ENCODE measurements around the gene PLEKHG1.
A peak's percentile ranks its signal among the peaks of the same experiment; 100 is the strongest.

The PLEKHG1 gene

DNA sequence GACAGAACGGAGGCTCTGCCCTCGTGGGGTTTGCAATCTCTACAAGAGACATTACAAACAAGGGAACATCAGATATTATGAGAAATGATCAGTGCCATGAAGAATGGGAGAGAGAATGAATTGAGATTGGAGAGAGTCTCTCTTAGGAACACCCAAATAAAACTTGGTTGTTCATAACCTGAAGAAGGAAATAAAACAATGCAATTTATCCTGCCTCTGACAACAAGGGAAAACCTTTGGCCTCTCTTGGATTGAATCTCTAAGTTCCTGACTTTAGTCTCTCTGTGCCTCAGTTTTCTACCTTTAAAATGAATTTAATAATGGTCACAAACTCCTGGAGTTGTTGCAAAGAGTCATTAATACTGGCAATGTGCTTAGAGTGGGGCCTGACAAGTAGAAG lies 21.1 kb downstream of the PLEKHG1 start:
- DNase-seq = no peak

DNA sequence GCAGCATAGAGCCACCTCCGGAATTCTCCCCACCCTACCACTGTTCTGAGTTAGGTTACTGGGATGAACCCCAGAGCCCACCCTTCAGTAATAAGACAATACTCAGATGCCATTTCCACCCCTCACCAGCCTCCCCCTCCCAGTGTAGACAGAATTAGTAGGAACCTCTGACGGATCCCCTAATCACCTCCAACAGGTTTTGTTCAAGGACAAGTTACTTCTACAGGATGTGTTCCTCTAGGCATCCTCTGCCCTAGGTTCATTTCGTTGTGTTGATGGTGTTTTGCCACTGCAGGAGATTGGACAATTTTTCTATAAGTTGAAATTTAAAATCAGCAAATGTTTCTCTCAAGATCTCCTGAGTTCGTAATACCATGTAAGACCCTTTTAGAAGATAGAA lies 22.8 kb downstream of the PLEKHG1 start:
- no peak for DNase-seq

DNA sequence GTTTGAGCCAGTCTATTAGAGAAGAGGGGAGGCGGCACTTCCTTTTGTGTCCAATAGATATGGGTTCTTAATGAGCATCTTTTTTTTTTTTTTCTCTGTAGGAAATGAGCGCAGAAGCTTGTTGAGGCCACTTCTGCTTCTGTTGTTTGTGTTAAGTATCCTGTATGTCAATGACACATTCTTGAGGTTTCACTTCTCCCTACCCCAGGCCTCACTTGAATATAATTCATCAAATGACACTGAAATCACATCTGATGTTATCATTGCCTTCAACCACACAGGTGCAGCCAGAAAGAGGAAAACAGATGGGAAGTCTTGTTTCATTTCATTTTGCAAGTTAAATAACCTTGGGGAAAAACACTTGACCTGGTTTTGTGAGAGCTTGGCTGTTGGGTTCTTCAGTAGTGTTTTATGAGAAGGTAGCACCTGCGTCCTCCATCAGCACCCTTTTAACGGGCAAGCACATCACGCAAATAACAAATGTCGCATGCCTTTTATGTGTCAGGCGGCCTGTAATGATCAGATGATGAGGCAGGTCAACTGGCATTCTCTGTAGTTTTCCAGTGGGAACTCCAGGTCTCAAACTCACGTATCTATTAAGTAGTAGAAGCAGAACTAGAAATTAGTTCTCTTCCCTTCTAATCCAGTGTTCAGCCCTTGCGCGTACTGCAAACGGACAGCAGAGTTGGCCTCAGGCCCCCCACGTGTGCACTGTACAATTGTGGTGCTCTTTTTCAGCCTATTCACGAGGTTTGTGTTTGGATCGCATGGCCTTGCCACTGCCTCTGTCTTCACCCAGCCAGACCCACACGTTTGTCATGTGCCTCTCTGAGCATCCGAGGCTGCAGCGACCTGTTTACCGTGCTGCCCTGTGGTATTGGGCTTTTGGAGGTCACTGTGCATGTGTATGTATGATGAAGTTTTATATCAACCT lies 23.5 kb downstream of the PLEKHG1 start:
- peak; percentile 23 to 68 for DNase-seq

DNA sequence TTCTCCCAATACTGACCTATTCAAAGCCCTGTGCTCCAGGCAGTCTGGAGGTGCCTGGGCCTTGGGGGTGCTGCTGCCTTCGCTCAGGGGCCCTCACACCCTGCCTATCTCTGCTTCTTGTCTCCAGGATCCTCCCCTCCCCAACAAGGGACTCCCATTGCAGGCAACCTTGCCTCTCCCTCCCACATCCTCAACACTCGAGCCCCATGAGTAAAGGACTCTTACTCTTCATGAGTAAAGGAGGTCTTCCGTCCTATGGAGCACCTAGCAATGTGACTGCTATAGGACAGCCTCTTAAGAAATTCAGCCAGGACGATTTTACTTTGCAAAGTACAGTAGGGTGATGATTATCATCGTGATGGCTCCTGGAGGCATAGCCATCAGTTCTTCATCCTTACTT lies 24.5 kb downstream of the PLEKHG1 start:
- DNase-seq = no peak

DNA sequence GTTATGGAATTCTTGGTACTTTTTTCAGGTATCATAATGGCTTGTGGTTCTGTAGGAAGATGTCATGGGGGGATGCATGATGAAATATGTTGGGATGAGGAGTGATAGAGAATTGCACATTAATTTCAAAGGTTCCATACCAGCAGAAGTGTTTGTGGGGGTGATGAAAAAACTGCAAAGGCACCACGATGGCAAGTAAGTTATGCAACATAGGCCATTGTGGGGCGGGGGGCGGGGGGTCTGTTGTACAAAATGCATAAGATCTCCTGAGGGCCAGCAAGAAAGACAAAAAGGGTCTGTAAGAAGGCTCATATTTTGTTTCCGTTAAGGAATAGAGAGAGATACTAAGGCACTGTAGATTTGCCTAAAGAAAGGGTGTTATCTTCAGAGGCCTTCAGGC lies 26.2 kb downstream of the PLEKHG1 start:
- DNase-seq = no peak

DNA sequence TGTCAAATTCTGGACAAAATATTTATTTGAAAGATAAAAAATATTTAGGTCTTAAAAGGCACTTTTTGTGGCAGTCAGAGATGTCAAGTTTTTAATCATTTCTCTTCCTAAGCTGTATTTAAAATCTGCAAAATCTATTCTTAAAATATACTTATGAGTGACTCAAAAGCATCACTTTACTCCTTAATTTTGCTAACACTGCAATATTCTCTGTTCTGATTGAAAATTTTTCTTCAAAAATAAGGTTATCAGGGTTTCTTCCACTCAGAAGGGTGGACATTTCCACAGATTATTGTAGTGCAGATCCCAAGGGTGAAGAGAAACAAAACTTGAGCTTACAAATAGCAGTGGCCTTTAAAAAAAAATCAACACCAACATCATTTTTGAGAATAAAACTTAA lies 27.5 kb downstream of the PLEKHG1 start:
- no peak for DNase-seq

DNA sequence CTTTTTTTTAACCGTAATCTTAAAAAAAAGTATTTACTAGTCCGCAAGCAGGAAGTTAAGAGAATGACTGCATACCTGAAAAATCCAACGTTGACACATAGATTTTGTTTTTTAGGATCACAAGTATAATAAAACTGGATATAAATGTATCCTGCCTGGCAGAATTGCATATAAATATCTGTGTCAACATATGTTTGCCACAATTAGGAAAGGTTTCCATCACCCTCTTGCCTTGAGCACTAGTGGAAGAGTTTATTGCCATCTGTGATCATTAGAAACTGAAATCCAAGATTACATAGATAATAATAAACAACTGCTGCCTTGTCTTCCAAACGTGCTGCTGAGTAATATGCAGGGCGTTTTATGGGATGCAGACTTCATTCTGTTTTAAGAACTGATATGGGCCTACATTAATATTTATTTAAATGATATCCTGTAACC lies 27.9 kb downstream of the PLEKHG1 start:
- DNase-seq = no peak

DNA sequence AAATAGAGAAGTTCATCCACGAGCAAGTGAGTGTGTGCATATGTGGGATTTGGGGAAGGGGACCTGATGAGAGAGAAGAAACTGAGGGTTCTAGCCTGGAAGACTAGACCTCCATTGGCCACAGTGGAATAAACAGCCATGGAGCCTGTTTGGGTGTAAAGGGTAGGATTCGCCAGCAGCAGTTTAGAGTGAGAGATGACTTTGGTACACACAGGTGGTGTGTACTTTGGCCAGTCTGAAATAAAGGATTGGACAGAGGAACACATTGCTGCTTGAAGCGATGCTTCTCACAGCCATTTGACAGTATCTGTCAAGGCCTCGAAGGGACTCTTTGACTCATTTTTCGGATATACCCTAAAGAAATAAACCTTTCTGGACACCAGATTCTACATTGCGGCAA lies 29.2 kb downstream of the PLEKHG1 start:
- no peak for DNase-seq

DNA sequence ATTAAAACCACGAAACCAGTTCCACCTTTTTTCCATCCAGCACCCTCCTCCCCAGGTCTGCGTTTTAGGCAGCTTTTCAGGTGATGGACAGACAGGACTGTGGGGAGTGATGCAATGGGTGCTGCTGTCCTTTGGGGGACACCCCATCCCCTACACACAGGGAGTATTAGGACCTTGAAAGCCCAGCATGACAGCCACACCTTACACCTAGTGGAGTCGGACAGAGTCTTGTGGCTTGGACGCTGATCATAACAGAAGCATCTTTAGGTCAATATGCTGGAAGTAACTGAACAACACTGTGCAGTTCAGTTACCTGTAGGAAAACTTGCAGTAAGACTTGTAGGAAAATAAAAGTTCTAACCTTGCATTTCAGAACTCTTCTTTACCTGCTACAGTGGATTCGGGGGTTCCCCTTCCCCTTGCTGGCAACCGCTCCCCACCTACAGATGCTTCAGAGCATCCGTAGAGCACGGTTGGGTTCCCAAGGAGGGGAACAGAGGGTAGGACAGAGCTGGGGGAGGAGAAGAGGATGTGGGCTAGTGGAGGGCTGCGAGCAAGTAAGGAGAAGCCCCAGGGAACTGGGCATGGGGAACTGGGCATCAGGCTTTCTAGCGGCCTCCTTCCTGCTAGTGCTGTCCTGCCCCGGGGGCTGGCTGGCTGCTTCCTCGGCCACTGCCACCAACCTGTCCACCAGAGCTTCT lies 31.7 kb downstream of the PLEKHG1 start:
- peak in 1 of 2 donors; percentile 64 for DNase-seq

DNA sequence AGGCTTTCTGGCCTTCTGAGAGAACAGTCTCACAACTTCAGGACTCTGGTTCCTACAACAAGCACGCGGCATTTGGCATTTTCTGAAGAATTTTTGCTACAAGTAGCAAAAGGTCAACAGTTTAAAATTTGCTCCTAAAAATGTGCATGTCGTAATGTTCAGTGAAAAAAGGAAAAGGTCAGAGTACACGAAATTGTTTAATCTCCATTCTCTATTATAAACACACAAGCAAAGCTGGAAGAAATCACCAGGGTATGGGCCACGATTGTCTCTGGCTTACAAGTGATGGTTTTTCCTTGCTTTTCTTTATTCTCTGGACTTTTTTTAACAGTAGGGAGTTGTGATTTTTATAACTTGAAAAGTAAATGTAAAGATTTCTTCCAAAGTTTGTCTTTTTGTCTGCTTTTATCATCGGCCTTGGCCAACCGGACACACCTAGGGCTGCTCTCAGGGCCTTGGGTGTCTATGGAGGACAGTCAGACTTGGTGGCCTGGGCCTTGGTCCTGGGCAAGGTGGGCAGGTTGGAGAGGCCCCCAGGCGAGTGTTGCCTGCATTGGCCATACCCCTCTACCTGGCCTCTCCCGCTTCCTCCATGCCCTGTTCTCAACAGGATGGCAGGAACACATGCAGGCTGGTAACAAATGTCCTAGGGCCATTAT lies 32.4 kb downstream of the PLEKHG1 start:
- DNase-seq = no peak

DNA sequence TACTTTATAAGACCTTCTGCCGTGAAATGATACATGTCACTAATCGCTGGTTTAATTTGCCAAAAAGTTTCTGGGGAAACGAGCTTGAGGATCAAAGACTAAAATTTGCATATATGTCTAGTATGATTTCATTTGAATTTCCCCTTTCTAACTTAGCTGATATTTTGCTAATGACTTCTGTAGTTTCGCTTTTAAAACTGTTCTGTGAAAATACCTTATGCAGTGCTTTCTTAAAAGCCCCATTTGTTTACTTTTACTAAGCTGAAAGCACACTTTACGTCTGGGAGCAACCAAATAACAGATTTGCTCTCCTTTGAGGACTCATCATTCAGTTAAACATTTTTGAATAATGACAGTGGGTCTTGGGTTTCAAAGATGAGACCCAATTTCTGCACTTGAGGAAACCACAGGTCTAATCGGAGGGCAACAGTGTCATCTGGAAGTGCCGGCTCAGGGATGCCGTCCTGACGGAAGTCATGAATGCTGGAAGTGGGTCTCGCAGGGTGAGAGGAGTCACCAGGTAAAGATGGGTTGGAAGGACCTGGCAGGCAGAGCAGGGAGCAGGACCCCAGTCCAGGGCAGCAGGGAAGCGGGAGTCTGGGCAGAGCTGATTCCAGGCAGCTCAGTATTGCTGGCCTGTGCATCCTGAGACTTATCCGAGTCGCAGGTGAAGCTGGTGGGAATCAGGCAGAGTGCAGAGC lies 33.2 kb downstream of the PLEKHG1 start:
- DNase-seq = peak; percentile 23 to 49

DNA sequence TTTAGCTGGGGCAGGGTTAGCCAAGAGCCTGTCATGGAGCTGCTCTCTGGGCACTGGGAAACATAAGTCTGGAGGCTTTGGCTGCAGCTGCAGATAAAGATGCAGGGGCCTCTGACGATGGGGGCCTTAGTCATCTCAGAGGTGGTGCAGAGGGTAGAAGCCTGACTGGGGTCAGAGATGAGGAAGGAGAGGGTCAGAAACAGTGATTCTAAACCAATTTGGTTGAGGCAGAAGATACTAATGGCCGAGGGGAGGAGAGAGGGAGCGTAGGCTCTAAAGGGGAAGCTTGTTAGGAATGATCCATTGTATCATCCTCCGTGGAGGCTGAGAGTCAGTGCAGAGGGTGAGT lies 33.8 kb downstream of the PLEKHG1 start:
- no peak for DNase-seq

DNA sequence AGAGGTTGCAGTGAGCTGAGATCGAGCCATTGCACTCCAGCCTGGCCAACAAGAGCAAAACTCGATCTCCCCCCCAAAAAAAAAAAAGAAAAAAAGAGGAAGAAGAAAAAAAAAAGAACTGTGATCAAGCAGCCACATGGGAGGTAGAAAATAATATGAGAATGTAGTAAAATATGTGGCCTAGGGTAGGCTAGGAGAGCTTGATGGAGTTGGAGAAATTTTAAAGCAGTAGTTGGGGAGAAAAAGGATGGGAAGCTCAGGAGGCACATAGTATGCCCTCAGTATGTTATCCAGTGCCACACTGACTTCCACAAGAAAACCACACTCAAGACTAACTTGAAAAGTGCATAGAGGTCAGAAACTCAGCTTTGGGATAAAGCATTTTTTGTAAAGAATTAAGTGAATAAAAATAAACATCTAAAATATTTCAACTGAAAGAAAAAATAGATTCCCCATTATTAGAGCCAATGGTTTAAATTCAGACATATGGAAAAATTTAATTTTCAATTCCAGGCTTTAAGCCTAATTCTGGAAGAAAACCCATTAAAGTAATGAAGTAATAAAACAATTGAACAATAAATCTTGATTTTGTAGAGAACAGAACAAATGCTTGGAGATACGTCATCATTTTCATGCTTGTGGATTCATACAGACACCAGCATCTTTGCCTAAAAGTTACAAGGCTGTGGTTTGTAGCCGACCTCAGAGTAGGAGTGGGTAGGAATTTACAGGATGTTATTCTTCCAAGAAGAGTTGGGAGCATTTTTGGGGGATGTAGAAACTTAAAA lies 34.7 kb downstream of the PLEKHG1 start:
- DNase-seq = no peak

DNA sequence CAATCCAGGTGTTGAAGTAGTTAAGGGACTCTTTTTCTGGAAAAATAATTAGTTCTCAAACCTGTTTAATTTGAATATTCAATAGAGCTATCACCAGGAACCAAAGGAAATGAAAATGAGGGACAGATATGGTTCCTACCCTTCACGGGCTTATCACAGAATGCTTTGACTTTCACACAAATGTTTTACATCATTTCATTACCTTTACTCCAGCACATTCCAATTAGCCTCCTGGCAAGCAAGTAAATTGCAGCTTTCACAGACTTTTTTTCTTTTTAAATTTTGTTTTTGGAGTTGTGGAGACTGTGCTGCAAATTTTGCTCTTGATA lies 35.2 kb downstream of the PLEKHG1 start:
- no peak for DNase-seq

DNA sequence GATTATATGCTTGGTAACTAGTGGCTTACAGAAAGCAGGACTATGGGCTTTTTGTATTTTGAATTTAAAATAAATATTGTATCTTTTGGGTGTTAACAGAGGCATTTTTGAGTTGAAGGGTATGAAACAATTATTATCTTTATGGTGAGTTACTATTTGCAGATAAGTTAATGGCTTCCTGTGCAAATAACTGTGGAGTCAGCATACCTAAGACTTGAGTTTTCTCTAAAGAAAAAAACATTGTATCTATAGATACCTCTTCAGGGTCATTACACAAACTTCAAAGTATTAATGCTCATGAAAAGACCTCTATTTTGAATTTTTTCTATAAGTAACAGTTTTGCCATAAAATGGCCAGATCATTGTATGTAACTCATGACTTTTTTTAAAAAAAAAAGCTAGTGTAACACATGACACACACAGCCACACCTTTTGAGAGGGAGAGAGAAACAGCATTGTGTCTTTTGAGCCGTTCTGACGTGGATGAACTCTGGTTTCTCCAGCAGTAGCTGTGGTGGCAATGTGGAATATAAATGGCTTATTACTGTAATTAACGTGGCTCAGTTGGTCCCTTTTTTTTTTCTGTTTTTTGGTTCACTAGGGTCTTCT lies 36.3 kb downstream of the PLEKHG1 start:
- DNase-seq = no peak

DNA sequence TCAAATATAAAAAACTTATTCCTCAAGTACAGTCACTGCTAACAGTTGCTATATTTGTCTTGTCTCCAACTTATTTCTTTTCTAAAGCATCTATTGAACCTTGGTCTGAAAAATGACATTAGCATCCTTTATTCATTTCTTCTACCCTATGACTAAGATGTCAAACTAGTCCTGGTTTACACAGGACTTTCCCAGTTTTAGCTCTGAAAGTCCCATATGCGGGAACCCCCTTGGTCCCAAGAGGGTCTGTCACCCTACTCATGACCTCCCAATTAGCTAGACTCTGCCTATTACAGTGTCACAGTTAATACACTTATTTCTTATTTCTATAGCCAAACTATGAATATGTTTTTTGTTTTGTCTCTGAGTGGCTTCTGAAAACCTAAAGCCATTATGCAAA lies 37.1 kb downstream of the PLEKHG1 start:
- peak in 1 of 2 donors; percentile 33 for DNase-seq

DNA sequence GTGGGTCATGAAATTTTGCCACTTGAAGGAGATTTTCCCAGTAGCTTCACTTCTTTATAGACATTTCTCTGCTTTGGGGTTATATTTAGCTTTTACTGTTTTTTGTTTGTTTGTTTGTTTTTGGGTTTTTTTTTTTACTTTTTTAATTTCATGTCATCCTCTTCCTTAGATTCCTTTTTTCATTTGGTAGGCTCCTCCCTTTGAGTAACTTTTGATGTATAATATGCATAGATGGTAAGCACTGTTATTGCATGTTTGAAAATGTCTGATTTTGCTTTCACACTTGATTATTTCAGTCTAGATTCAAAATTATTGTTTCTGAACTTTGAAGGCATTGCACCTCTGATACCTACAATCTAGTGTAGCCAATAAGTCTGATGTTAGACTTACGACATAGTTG lies 37.6 kb downstream of the PLEKHG1 start:
- DNase-seq = no peak

DNA sequence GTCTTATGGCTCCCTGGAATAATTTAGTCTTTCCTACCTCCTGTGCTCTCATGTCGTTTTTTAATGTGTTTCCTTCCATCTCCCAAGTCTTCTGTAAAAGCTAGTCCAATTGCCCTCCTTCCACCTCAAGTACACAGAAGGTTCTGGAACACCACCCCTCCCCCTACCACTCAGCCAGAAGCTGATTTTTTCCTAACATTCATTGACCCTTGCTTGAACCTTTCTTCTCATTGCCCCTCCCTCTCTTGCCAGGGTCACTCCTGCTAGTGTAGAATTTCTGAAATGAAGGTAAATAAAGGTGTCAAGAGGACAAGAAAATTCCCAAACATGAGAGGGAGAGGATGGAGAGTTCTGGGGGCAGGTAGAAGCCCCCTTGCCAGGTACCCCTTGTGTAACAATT lies 38.6 kb downstream of the PLEKHG1 start:
- no peak for DNase-seq

DNA sequence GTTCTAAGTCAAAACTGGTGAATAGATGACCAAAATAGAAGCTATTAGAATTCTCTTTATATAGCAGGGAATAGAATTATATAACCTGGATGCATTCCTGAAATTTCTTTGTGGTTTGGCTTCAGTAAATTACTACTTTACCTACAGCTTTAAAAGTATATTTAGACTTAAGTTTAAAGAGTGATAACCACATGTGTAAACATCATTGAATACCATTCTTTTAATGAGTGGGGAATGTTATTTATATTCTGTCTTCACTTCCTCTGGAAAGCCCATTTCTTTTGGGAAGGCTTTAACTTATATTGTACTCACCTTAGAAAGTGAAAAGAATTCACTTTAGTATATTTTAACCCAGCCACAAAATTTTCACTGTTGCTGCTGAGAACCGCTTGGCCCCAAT lies 39.1 kb downstream of the PLEKHG1 start:
- no peak for DNase-seq

DNA sequence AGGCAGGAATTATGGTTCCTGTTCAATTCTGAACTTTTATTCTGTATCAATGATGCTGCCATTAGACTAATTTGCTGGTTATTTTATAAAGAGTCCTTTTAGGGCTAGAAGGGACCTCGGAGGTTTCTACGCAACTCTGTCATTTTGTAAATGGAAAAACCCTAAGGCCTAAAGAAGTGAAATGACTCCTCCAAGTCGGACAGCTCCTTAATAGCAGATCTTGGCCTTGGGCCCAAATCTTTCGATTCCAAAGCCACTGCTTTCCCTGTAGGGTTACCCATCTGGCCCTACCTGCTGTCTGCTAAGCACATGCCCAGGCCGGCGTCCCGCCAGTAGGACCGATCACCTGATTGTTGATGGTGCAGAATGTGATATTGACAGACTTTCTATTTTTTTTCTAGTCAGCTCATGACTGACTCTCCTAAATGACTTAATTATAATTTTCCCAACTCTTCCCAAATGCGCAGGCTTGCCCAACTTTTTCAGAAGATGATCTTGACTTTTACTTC lies 40.2 kb downstream of the PLEKHG1 start:
- DNase-seq = no peak

DNA sequence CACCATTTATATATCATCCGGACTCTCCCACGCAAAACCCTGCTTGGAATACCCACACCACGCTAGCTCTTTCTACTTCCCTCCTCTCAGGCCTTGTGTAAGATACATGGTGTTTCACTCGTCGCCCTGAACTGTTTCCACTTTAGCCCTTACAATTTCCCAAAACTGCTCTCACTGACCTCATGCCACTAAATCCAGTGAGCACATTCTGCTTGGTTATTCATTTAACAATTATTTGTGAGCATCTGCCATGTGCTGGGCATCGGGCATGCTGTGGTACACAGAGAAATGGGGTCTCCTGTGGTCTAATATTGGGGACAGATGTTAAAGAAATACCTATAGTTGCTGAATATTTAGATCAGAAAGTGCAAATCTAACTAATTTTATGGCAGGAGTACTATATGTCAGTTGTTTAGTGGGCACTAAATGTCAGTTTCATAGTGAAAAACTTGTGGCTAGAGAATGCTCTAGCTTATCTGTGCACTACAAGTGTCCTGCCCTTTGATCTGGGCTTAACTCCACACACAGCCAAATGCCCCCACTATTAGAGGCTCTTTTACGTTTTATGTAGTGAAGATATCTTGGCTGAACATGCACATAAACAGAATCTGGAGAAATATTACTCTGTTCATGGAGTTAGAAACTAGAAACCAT lies 41.0 kb downstream of the PLEKHG1 start:
- no peak for DNase-seq

Data from CD4-positive, alpha-beta T cell treated with Interleukin-4 for 1 hour (primary cell).